Daoy (cell line): ENCODE results near the gene GDPD4. TPM values are rescaled to one million over a fixed set of nuclear protein-coding genes. Genes with fewer than 3 reads are reported as not detected.

Experiments
- DNase-seq: peaks from one replicate; pipeline ENCODE4 v3.0.0-alpha.2; 2015; ENCODE audit warnings: low read depth
- total RNA-seq: library from RNA; depleted of rRNA; stranded (reverse); fragments of >200 nt; shearing (Covaris generic); gene quantifications from 2 replicates; pipeline ENCODE4 v1.2.3, GENCODE V29; 2014; rRNA removed

Gene GDPD4
- not detected in 2 replicates for total RNA-seq

GRCh38 chr11:77301510-77301909 lies at the start of gene GDPD4:
Gene GDPD4, minus strand, starts transcription at chr11:77301686. Its CDS starts 16,549 bp downstream, at chr11:77285137.
- no peak for DNase-seq

GRCh38 chr11:77347948-77348347 lies 46.5 kb upstream of the GDPD4 start:
- no peak for DNase-seq

GRCh38 chr11:77346906-77347603 lies 45.6 kb upstream of the GDPD4 start:
- peak; percentile 67 for DNase-seq

- peak; percentile 5 for DNase-seq
Measured at GRCh38 chr11:77345621-77346020, 44.1 kb upstream of the GDPD4 start.

GRCh38 chr11:77340501-77340900 lies 39.0 kb upstream of the GDPD4 start:
- DNase-seq, result no peak

- no peak for DNase-seq
Measured at GRCh38 chr11:77332259-77332658, 30.8 kb upstream of the GDPD4 start.

GRCh38 chr11:77325159-77325558 lies 23.7 kb upstream of the GDPD4 start:
- DNase-seq, result no peak

- no peak for DNase-seq
Measured at GRCh38 chr11:77324508-77324907, 23.0 kb upstream of the GDPD4 start.

GRCh38 chr11:77322926-77323590 lies 21.6 kb upstream of the GDPD4 start:
- no peak for DNase-seq

GRCh38 chr11:77322506-77322905 lies 21.0 kb upstream of the GDPD4 start:
- no peak for DNase-seq

GRCh38 chr11:77320351-77320750 lies 18.9 kb upstream of the GDPD4 start:
- DNase-seq, result no peak

GRCh38 chr11:77318600-77318999 lies 17.1 kb upstream of the GDPD4 start:
- DNase-seq, result no peak

GRCh38 chr11:77316733-77317342 lies 15.4 kb upstream of the GDPD4 start:
- DNase-seq, result no peak

- DNase-seq, result no peak
Measured at GRCh38 chr11:77312107-77312506, 10.6 kb upstream of the GDPD4 start.

- DNase-seq, result no peak
Measured at GRCh38 chr11:77311701-77312100, 10.2 kb upstream of the GDPD4 start.

GRCh38 chr11:77310721-77311120 lies 9.2 kb upstream of the GDPD4 start:
- no peak for DNase-seq

GRCh38 chr11:77309401-77310085 lies 8.1 kb upstream of the GDPD4 start:
- no peak for DNase-seq

- DNase-seq, result no peak
Measured at GRCh38 chr11:77308838-77309237, 7.4 kb upstream of the GDPD4 start.

- no peak for DNase-seq
Measured at GRCh38 chr11:77303328-77303727, 1.8 kb upstream of the GDPD4 start.

- DNase-seq, result no peak
Measured at GRCh38 chr11:77302752-77303151, 1.3 kb upstream of the GDPD4 start.

GRCh38 chr11:77300695-77301094 lies 791 bp downstream of the GDPD4 start:
- DNase-seq, result no peak

GRCh38 chr11:77300028-77300427 lies 1.5 kb downstream of the GDPD4 start:
- DNase-seq, result peak; percentile 49
